HepG2 (cell line): ENCODE results near the gene UCKL1. TPM values are rescaled to one million over a fixed set of nuclear protein-coding genes. Genes with fewer than 3 reads are reported as not detected.

ENCODE experiments used
- CBX2 ChIP-seq, 2 experiments: fragments of 200-600 bp in 1 of 2; sonication (generic); formaldehyde crosslinking in 1 of 2; IDR thresholded peaks; 2 replicates each; pipeline versions ENCODE4 v1.7.0 to v1.8.1; 2018 to 2022; ENCODE audit warnings: low read depth in 2 of 2, low read length in 1 of 2, mild to moderate bottlenecking in 1 of 2, missing genetic modification reagents in 1 of 2
- HDAC6 ChIP-seq: fragments of 200-600 bp; sonication (generic); IDR thresholded peaks from 2 replicates; pipeline ENCODE4 v1.7.0; 2017; ENCODE audit warnings: mild to moderate bottlenecking, antibody characterized with exemption, low read length, low read depth
- HOXA3 ChIP-seq: sonication (generic); formaldehyde crosslinking; IDR thresholded peaks from 2 replicates; pipeline ENCODE4 v1.5.0; 2020; ENCODE audit warnings: missing genetic modification reagents
- MED13 ChIP-seq: sonication (generic); formaldehyde crosslinking; IDR thresholded peaks from 2 replicates; pipeline ENCODE4 v1.5.0; 2020; ENCODE audit warnings: missing genetic modification reagents
- NONO ChIP-seq, 2 experiments: fragments of 450-650 bp in 1 of 2; sonication (generic) in 1 of 2; formaldehyde crosslinking in 1 of 2; IDR thresholded peaks in 1 of 2; conservative IDR thresholded peaks in 1 of 2; 2 replicates each; pipeline versions ENCODE4 v1.6.1 to v1.8.0; 2017 to 2022; ENCODE audit warnings: mild to moderate bottlenecking in 1 of 2, missing genetic modification reagents in 1 of 2, moderate library complexity in 1 of 2
- PRDM4 ChIP-seq: sonication (generic); formaldehyde crosslinking; IDR thresholded peaks from 2 replicates; pipeline ENCODE4 v1.9.0; 2021; ENCODE audit warnings: missing genetic modification reagents, borderline replicate concordance
- SMAD1 ChIP-seq: sonication (generic); formaldehyde crosslinking; IDR thresholded peaks from 2 replicates; pipeline ENCODE4 v1.4.0; 2020; ENCODE audit warnings: missing genetic modification reagents, low read depth, mild to moderate bottlenecking, borderline replicate concordance
- SSRP1 ChIP-seq: IDR thresholded peaks from 2 replicates; pipeline ENCODE4 v1.6.1; 2016; ENCODE audit warnings: control low read depth
- TCF7 ChIP-seq: sonication (generic); IDR thresholded peaks from 2 replicates; pipeline ENCODE4 v1.6.1; 2016; ENCODE audit warnings: antibody characterized with exemption, low read depth
- THAP7 ChIP-seq: sonication (generic); formaldehyde crosslinking; IDR thresholded peaks from 2 replicates; pipeline ENCODE4 v1.8.1; 2023; ENCODE audit warnings: mild to moderate bottlenecking, missing genetic modification reagents
- ZNF235 ChIP-seq: sonication (generic); formaldehyde crosslinking; IDR thresholded peaks from 2 replicates; pipeline ENCODE4 v1.8.1; 2023; ENCODE audit warnings: mild to moderate bottlenecking, missing genetic modification reagents, borderline replicate concordance
- ZNF33B ChIP-seq: sonication (generic); formaldehyde crosslinking; IDR thresholded peaks from 2 replicates; pipeline ENCODE4 v1.5.1; 2020; ENCODE audit warnings: mild to moderate bottlenecking, missing genetic modification reagents
- ZNF782 ChIP-seq: sonication (generic); formaldehyde crosslinking; IDR thresholded peaks from 2 replicates; pipeline ENCODE4 v1.4.0; 2020; ENCODE audit warnings: missing genetic modification reagents, mild to moderate bottlenecking, borderline replicate concordance
- polyA plus RNA-seq, 8 experiments: library from polyadenylated mRNA; depleted of rRNA in 3 of 8; stranded (reverse) in 7 of 8; unstranded in 1 of 8; fragments of >200 nt; fragmentation: Illumina TruSeq in 4 of 8; extraction: Trizol in 4 of 8; gene quantifications; 2 replicates each; pipeline versions ENCODE4 v1.2.1 to v1.2.3, GENCODE V29; 2011 to 2016; ENCODE audit warnings: low read depth in 4 of 8, missing spikeins in 1 of 8, mixed read lengths in 1 of 8; ENCODE audit not compliant: insufficient read depth in 1 of 8
- total RNA-seq, 5 experiments: library from RNA; depleted of rRNA; stranded (reverse); fragments of >200 nt; fragmentation: Illumina TruSeq; extraction: Trizol; gene quantifications; 2 replicates each; pipeline ENCODE4 v1.2.3, GENCODE V29; 2016; ENCODE audit warnings: low read depth in 1 of 5
- TF ChIP-seq, protein P1 (sequence below): sonication (generic); formaldehyde crosslinking; conservative IDR thresholded peaks from 2 replicates; pipeline ENCODE4 v1.4.0; 2020; ENCODE audit warnings: mild to moderate bottlenecking, missing genetic modification reagents, moderate library complexity
- TF ChIP-seq, protein P2 (sequence below): sonication (generic); formaldehyde crosslinking; IDR thresholded peaks from 2 replicates; pipeline ENCODE4 v1.4.0; 2020; ENCODE audit warnings: missing genetic modification reagents
- TF ChIP-seq, protein P3 (sequence below): sonication (generic); formaldehyde crosslinking; IDR thresholded peaks from 2 replicates; pipeline ENCODE4 v1.8.1; 2023; ENCODE audit warnings: mild to moderate bottlenecking, moderate library complexity, missing genetic modification reagents

The UCKL1 gene
- total and polyA plus RNA-seq, 2 of the 13 experiments (the other 11 are each of a cell fraction or from before 2014, with no cell fraction given), result 50.2 to 126 TPM

DNA sequence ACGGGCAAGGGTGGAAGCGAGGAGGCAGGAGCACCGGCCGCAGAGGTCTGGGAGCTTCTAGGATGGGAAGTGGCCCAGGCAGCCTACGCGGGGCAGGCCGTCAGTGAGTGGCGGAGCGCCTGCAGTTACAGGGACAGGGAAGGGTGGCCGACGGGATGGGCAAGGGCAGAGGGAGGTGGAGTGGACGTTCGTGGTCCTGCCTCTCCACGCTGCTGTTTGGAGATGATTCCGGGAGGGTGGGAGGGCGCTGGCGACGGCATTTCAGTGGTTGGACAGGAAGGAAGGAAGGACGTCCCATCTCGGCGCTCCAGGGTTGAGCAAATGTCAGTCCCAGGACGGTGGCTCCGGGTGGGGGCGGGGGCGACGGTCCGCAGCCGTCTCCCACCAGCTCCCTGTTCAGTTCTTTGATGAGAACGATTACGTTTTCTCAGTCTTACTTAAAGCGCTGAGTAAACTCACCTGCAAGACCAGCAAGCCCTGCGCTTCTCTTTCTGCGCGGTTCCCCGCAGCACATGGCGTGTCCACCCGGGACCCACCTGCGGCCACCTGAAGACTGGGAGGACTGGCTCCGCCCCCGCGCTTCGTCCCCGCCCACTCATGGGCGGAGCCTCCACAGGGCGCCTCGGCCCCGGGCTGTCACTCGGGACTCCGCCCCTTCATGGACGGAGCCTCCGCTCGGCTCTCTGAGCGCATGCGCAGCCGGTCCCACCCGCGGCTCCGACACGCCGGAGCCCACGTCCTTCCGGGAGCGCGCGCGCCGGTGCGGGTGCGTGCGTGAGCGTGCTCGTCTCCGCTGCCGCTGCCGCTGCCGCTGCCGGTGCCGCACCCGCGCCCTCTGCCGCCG lies 61.6 kb downstream of the UCKL1 start, which contains the start of gene DNAJC5 (continued):
- TF ChIP-seq, protein P1, sequence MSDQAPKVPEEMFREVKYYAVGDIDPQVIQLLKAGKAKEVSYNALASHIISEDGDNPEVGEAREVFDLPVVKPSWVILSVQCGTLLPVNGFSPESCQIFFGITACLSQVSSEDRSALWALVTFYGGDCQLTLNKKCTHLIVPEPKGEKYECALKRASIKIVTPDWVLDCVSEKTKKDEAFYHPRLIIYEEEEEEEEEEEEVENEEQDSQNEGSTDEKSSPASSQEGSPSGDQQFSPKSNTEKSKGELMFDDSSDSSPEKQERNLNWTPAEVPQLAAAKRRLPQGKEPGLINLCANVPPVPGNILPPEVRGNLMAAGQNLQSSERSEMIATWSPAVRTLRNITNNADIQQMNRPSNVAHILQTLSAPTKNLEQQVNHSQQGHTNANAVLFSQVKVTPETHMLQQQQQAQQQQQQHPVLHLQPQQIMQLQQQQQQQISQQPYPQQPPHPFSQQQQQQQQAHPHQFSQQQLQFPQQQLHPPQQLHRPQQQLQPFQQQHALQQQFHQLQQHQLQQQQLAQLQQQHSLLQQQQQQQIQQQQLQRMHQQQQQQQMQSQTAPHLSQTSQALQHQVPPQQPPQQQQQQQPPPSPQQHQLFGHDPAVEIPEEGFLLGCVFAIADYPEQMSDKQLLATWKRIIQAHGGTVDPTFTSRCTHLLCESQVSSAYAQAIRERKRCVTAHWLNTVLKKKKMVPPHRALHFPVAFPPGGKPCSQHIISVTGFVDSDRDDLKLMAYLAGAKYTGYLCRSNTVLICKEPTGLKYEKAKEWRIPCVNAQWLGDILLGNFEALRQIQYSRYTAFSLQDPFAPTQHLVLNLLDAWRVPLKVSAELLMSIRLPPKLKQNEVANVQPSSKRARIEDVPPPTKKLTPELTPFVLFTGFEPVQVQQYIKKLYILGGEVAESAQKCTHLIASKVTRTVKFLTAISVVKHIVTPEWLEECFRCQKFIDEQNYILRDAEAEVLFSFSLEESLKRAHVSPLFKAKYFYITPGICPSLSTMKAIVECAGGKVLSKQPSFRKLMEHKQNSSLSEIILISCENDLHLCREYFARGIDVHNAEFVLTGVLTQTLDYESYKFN (CRISPR knock-in tag), result peak; percentile 49; the same call in 1 of the 2 replicates
- TF ChIP-seq SSRP1 (CRISPR knock-in tag), result no peak; the same call in 1 of the 2 replicates
- no peak; the same call in 1 of the 2 replicates for TF ChIP-seq MED13 (CRISPR knock-in tag)
- TF ChIP-seq, protein P2, sequence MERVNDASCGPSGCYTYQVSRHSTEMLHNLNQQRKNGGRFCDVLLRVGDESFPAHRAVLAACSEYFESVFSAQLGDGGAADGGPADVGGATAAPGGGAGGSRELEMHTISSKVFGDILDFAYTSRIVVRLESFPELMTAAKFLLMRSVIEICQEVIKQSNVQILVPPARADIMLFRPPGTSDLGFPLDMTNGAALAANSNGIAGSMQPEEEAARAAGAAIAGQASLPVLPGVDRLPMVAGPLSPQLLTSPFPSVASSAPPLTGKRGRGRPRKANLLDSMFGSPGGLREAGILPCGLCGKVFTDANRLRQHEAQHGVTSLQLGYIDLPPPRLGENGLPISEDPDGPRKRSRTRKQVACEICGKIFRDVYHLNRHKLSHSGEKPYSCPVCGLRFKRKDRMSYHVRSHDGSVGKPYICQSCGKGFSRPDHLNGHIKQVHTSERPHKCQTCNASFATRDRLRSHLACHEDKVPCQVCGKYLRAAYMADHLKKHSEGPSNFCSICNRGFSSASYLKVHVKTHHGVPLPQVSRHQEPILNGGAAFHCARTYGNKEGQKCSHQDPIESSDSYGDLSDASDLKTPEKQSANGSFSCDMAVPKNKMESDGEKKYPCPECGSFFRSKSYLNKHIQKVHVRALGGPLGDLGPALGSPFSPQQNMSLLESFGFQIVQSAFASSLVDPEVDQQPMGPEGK, result peak; percentile 83
- peak; percentile 86; the same call in 1 of the 2 replicates for TF ChIP-seq HOXA3 (CRISPR knock-in tag)
- TF ChIP-seq PRDM4 (CRISPR knock-in tag), result peak; percentile 86; the same call in 1 of the 2 replicates
- TF ChIP-seq ZNF235 (CRISPR knock-in tag), result no peak
- TF ChIP-seq SMAD1 (CRISPR knock-in tag), result peak; percentile 66; the same call in 1 of the 2 replicates
- TF ChIP-seq HDAC6, result no peak
- TF ChIP-seq THAP7 (CRISPR knock-in tag), result 0 out of 2 replicates have a peak, but pooled peaks have one; percentile 44
- no peak for TF ChIP-seq CBX2 (IDR thresholded peaks at IDR 0.05; ENCODE audit: low read depth, low read length)
- TF ChIP-seq CBX2 (CRISPR knock-in tag; IDR thresholded peaks at IDR 0.05; ENCODE audit: low read depth), result no peak
- no peak for TF ChIP-seq NONO (IDR thresholded peaks at IDR 0.05)
- TF ChIP-seq NONO (CRISPR knock-in tag; conservative IDR thresholded peaks at IDR 0.05), result peak; percentile 84
- TF ChIP-seq, protein P3, sequence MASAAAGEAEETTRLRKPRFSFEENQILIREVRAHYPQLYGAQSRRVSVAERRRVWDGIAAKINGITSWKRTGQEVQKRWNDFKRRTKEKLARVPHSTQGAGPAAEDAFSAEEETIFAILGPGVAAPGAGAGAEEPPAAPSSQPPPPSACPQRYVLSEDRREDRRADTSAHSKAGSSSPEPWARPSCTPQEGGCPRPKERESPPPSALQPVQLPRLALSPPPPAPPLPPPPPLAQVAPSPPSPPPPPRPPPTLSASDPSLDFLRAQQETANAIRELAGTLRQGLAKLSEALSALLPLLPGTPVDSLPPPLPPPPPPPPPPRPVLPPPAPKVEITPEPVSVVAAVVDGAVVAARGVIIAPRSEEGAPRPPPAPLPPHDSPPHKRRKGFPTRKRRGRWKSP (CRISPR knock-in tag), result peak; percentile 78; the same call in 1 of the 2 replicates
- TF ChIP-seq TCF7, result no peak
- 0 out of 2 replicates have a peak, but pooled peaks have one; percentile 81 for TF ChIP-seq ZNF33B
- peak; percentile 92 for TF ChIP-seq ZNF782 (CRISPR knock-in tag)
